GM12865 (cell line): Measurements from ENCODE around the gene NELFE.
A peak's percentile ranks its signal among the peaks of the same experiment; 100 is the strongest.

Source experiments
- DNase-seq: peaks from one replicate; pipeline ENCODE4 v3.0.0; 2010; ENCODE audit warnings: low read depth
- H3K4me3 ChIP-seq: 2 replicates; pipeline ENCODE4 v1.5.1; 2011; ENCODE audit warnings: mild to moderate bottlenecking, low read depth, low read length, control low read depth
- CTCF ChIP-seq: IDR thresholded peaks from 2 replicates; pipeline ENCODE4 v1.5.1; 2011; ENCODE audit warnings: low read length, control low read depth, low read depth, inconsistent platforms; ENCODE audit not compliant: insufficient read depth; ENCODE audit errors: missing control alignments

NELFE gene

GRCh38 chr6:31970604-31971271 lies 12.0 kb upstream of the NELFE start:
- H3K4me3 ChIP-seq, result peak overlapping the region; percentile 74
- TF ChIP-seq CTCF, result no peak
- DNase-seq, result no peak

GRCh38 chr6:31969712-31970603 lies 11.2 kb upstream of the NELFE start:
- no peak overlapping the region for H3K4me3 ChIP-seq
- TF ChIP-seq CTCF, result no peak
- DNase-seq, result no peak

GRCh38 chr6:31968791-31969711 lies 10.3 kb upstream of the NELFE start:
- no peak for TF ChIP-seq CTCF
- DNase-seq, result no peak
- H3K4me3 ChIP-seq, result no peak overlapping the region

- H3K4me3 ChIP-seq, result no peak overlapping the region
- DNase-seq, result no peak
- TF ChIP-seq CTCF, result no peak
Measured at GRCh38 chr6:31968326-31968725, 9.6 kb upstream of the NELFE start.

GRCh38 chr6:31967926-31968320 lies 9.2 kb upstream of the NELFE start:
- DNase-seq, result no peak
- H3K4me3 ChIP-seq, result no peak overlapping the region
- TF ChIP-seq CTCF, result no peak

GRCh38 chr6:31966997-31967925 lies 8.5 kb upstream of the NELFE start:
- no peak overlapping the region for H3K4me3 ChIP-seq
- TF ChIP-seq CTCF, result no peak
- no peak for DNase-seq
